Measurements from ENCODE around the gene CHSY3.

CHSY3 gene

DNA sequence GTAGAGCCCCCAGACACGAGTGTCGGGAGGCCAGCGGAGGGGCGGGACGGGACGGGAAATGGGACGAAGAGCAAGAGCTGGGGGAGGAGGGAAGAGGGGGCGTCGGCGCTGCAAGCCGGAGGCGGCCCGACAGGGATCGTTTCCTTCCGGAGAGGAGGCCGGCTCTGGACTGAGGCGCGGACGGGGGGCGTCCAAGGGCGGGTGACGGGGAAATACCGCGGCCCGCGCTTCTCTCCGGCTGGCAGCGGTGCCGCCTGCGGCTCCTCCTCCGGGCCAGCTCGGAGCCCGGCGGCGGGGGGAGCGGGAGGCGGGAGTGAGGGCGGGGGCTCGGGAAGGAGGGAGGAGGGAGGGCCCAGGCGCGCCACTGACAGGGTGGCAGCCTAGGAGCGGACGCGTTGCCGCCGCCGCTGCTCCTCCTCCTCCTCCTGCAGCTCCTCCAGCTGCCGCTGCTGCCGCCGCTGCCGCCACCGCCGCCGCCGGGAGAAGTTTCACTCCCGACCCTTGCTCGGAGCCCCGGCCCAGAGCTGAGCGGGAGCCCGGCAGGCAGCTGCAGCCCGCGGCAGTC, at the start of gene CHSY3:
TSS of gene CHSY3 (plus strand) at position 364 of the 565 bp plus-strand sequence.
- TF ChIP-seq, protein P1, sequence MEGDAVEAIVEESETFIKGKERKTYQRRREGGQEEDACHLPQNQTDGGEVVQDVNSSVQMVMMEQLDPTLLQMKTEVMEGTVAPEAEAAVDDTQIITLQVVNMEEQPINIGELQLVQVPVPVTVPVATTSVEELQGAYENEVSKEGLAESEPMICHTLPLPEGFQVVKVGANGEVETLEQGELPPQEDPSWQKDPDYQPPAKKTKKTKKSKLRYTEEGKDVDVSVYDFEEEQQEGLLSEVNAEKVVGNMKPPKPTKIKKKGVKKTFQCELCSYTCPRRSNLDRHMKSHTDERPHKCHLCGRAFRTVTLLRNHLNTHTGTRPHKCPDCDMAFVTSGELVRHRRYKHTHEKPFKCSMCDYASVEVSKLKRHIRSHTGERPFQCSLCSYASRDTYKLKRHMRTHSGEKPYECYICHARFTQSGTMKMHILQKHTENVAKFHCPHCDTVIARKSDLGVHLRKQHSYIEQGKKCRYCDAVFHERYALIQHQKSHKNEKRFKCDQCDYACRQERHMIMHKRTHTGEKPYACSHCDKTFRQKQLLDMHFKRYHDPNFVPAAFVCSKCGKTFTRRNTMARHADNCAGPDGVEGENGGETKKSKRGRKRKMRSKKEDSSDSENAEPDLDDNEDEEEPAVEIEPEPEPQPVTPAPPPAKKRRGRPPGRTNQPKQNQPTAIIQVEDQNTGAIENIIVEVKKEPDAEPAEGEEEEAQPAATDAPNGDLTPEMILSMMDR (IDR thresholded peaks at IDR 0.05; ENCODE audit: low read depth, low read length), result no peak
- peak within 1 kb of the TSS; percentile 65 for H3K4me3 ChIP-seq (ENCODE audit: low read depth, low read length)

DNA sequence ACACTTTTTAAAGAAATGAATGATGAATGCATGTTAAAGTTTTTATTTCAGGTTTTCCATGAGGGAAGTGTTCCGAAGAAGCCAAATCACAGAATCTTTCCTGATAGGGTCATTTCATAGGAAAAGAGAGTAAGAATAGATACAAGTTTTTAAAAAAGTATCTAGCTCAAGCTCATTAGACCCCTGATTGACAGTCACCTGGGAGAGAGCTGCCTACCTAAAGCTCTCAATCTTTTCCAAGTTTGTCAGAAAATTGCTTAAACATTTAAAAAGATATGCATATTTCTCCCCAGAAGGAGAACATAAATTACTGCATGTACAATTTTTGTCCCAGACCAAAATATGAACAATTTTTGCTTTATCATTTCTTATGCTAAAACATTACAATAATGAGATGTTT, 47.9 kb upstream of the CHSY3 start:
- H3K4me3 ChIP-seq (ENCODE audit: low read depth, low read length), result no peak overlapping the region
- TF ChIP-seq, protein P1 (IDR thresholded peaks at IDR 0.05; ENCODE audit: low read depth, low read length), result no peak

DNA sequence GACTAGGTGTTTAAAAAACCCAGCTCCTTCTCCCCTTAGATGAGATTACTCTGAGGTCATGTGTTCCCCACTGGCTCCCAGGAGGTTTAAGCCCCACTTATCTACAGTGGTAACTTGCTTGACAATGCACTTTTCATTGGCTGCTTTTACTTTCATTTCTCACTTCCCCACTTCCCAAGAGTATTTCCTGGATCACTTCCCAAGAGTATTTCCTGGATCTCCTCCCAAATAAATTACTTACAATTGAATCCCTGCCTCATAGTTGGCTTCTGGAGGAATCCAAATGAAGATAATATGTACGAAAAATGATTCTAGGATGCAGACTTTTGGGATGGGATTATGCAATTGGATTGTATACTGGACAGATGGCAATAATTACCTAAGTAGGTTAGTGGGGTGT, 47.1 kb upstream of the CHSY3 start:
- H3K4me3 ChIP-seq (ENCODE audit: low read depth, low read length), result no peak overlapping the region

DNA sequence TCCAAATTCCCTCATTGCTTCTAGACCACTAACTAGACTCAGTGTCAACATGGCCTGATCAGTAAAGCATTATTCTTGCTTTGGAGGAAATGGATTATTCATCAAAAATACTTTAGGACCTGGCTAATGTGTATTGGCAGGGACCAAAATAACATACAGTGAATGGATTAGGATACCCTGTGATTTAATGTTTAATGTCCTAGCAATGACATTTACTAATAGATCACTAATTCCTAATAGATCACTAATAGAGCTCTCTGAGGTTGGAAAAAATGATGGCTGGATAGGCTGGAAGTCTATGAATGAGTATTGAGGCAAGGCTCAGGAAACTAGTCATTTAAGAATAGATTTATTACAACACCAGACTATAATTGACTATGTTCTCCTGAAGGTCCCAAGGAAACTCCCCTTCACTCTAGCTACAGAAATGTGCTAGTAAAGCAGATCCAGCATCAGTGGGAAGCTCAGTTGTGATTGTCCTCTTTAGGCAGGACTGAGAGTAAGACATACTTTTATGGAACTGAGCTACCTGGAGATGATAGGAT, 46.1 kb upstream of the CHSY3 start:
- H3K4me3 ChIP-seq (ENCODE audit: low read depth, low read length), result no peak overlapping the region
- TF ChIP-seq, protein P1 (IDR thresholded peaks at IDR 0.05; ENCODE audit: low read depth, low read length), result no peak

More for the DNA sequence above, 47.1 kb upstream of the CHSY3 start:
- TF ChIP-seq, protein P1 (IDR thresholded peaks at IDR 0.05; ENCODE audit: low read depth, low read length), result no peak

DNA sequence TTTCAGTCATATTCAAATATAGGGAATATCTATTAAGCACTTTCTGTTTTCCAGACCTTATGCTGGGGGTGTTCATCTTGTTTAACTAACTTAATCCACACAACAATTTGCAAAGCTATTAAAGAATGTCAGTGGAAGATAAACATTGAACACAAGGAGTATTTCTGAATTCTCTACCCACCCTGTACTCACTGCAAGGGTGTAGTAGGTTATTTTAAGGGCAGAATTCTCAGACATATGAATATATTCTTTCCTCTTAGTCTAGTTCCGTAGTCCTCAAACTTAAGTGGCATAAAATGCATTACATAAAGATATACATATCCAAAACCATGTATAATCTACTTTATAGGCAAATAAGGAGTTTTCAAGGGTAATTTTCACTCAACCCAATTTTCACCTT, 19.9 kb upstream of the CHSY3 start:
- no peak overlapping the region for H3K4me3 ChIP-seq (ENCODE audit: low read depth, low read length)
- TF ChIP-seq, protein P1 (IDR thresholded peaks at IDR 0.05; ENCODE audit: low read depth, low read length), result no peak

DNA sequence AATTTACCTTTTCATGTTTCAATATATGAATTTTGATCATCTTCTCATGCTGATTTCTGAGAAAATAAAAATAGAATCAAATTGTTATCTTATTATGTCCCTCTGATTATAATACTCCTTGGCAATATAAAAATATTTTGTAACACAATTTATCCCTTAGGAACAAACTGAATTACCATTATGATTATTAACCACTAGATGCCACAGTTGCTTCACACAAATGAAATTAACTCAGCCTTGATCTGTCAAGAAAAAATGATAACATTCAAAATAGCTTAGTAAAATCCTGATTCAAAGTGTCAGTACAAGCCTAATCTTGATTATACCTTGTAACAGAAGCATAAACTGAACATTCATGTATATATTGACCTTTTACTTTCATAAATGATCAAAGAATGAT, 4.8 kb upstream of the CHSY3 start:
- TF ChIP-seq, protein P1 (IDR thresholded peaks at IDR 0.05; ENCODE audit: low read depth, low read length), result no peak
- no peak overlapping the region for H3K4me3 ChIP-seq (ENCODE audit: low read depth, low read length)

DNA sequence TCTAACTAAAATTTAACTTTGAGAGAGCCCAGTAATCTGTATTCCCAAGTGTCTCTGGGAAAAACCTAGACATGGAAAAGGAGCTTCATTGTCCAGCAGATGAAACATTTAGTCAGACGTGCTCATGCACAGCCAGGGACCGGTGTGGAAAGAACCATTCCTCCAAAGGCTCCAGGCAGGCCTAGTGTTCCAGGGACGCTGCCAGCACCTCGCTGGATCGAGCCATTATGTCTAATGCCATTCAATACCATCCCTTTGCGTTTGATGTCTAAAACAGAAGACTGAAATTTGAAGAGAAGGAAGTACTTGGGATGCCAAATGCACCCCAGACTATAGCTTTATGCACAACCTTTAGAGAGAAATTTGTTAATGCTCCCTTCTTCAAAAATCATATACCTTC, 1.4 kb upstream of the CHSY3 start:
- no peak overlapping the region for H3K4me3 ChIP-seq (ENCODE audit: low read depth, low read length)
- TF ChIP-seq, protein P1 (IDR thresholded peaks at IDR 0.05; ENCODE audit: low read depth, low read length), result no peak

All from WI38 (cell line).